ENCODE data around the gene PARD3. TPM values are rescaled to one million over a fixed set of nuclear protein-coding genes. Genes with fewer than 3 reads are reported as not detected.

PARD3 gene
- total RNA-seq, 1 donor from 2014 or later: 26.0 TPM

DNA sequence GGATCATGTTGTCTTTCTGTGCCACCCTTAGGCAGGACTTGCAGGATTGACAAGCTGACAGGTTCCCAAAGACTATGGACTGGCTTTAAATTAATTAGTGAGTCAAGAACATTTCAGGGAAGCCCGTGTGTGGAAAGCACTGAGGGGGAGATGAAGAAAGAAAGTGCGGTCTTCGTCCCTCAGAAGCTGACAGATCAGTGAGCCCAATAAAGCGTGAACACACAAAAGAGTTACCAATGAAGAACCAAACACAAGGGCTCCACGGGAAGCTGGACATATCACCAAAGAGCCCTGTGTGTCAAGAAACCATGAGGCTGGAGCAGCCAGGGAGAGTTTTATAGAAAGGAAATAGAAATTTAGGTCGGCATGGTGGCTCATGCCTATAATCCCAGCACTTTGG, 725.8 kb downstream of the PARD3 start:
- H3K27ac Mint-ChIP-seq (ENCODE audit: unreplicated experiment): no peak overlapping the region
- no peak for DNase-seq (ENCODE audit: low spot score)
- no peak overlapping the region for H3K4me3 Mint-ChIP-seq (ENCODE audit: unreplicated experiment)
- H3K4me1 Mint-ChIP-seq (ENCODE audit: low read depth): peaks cover 12% of the 10 kb centered on the region
- TF ChIP-seq, protein P1, sequence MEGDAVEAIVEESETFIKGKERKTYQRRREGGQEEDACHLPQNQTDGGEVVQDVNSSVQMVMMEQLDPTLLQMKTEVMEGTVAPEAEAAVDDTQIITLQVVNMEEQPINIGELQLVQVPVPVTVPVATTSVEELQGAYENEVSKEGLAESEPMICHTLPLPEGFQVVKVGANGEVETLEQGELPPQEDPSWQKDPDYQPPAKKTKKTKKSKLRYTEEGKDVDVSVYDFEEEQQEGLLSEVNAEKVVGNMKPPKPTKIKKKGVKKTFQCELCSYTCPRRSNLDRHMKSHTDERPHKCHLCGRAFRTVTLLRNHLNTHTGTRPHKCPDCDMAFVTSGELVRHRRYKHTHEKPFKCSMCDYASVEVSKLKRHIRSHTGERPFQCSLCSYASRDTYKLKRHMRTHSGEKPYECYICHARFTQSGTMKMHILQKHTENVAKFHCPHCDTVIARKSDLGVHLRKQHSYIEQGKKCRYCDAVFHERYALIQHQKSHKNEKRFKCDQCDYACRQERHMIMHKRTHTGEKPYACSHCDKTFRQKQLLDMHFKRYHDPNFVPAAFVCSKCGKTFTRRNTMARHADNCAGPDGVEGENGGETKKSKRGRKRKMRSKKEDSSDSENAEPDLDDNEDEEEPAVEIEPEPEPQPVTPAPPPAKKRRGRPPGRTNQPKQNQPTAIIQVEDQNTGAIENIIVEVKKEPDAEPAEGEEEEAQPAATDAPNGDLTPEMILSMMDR (IDR thresholded peaks at IDR 0.05): no peak
- H3K9me3 Mint-ChIP-seq (ENCODE audit: low read depth): peaks cover 2% of the 10 kb centered on the region
- no peaks in the 10 kb centered on the region for H3K36me3 Mint-ChIP-seq (ENCODE audit: low read depth)
- no peaks in the 10 kb centered on the region for H3K27me3 Mint-ChIP-seq (ENCODE audit: low read depth)

DNA sequence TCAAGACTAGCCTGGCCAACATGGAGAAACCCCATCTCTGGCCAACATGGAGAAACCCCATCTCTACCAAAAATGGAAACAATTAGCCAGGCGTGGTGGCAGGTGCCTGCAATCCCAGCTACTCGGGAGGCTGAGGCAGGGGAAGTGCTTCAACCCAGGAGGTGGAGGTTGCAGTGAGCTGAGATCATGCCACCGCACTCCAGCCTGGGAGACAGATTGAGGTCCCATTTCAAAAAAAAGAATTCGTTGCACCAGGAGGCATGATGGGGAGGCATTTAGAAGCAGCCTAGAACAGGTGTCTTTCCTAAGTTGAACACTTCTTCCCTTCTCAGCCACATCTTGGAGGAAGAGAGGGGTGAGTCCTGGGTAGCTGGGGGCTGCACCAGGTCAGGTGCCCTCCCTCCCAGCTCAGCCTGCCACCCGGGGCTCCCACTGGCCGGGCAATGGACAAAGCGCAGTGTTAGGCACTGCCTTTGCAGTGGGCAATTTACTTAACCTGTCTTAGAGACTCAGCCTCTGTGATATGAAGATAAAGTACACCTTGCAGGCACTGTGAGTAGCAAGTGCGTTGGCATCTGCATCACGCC, 726.8 kb downstream of the PARD3 start:
- Mint-ChIP-seq H3K27me3 (ENCODE audit: low read depth) (no peaks in the 10 kb centered on the region), H3K4me3 (ENCODE audit: unreplicated experiment) (no peak overlapping the region), H3K36me3 (ENCODE audit: low read depth) (peaks cover 4% of the 10 kb centered on the region), H3K9me3 (ENCODE audit: low read depth) (peaks cover 10% of the 10 kb centered on the region), H3K27ac (ENCODE audit: unreplicated experiment) (no peak overlapping the region), H3K4me1 (ENCODE audit: low read depth) (peaks cover 12% of the 10 kb centered on the region)
- TF ChIP-seq, protein P1 (IDR thresholded peaks at IDR 0.05): no peak
- no peak for DNase-seq (ENCODE audit: low spot score)

DNA sequence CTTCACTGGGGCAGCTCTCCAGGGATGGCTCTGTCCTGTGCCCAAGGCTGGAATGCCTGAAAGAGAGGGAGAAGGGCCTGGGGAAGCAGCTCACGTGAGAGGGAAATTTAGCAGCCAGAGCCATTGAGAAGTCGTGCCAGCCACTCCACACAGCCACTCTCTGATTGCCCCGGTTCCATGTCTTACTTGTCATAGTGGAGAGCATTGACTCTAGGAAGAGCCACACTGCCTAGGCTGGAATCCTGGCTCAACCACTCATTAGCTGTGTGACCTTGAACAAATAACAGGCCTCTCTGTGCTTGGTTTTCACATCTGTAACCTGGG, 728.0 kb downstream of the PARD3 start:
- no peaks in the 10 kb centered on the region for H3K27me3 Mint-ChIP-seq (ENCODE audit: low read depth)
- H3K4me3 Mint-ChIP-seq (ENCODE audit: unreplicated experiment): no peak overlapping the region
- H3K36me3 Mint-ChIP-seq (ENCODE audit: low read depth): peaks cover 4% of the 10 kb centered on the region
- TF ChIP-seq, protein P1 (IDR thresholded peaks at IDR 0.05): no peak
- H3K27ac Mint-ChIP-seq (ENCODE audit: unreplicated experiment): no peak overlapping the region
- no peak for DNase-seq (ENCODE audit: low spot score)
- peaks cover 13% of the 10 kb centered on the region for H3K9me3 Mint-ChIP-seq (ENCODE audit: low read depth)
- peaks cover 5% of the 10 kb centered on the region for H3K4me1 Mint-ChIP-seq (ENCODE audit: low read depth)

DNA sequence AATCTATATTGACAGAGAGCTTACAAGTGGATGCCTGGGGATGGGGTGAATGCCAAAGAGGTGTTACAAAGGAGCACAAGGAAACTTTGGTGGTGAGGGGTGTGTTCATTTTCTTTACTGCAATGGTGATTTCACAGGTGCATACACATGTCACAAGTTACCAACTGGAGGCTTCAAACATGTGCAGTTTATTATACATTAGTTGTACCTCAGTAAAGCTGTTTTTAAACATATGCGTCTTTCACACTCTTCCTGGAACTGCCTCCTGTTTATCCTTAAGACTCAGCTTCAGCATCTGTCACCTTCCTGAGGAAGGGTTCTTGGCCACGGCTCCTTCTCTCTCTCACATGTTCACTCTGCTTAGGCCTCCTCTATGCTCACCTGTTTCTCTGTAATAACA, 731.5 kb downstream of the PARD3 start:
- TF ChIP-seq, protein P1 (IDR thresholded peaks at IDR 0.05): no peak
- Mint-ChIP-seq H3K27ac (ENCODE audit: unreplicated experiment) (no peak overlapping the region), H3K4me3 (ENCODE audit: unreplicated experiment) (no peak overlapping the region), H3K9me3 (ENCODE audit: low read depth) (peaks cover 13% of the 10 kb centered on the region), H3K4me1 (ENCODE audit: low read depth) (no peaks in the 10 kb centered on the region), H3K27me3 (ENCODE audit: low read depth) (no peaks in the 10 kb centered on the region), H3K36me3 (ENCODE audit: low read depth) (peaks cover 4% of the 10 kb centered on the region)
- DNase-seq (ENCODE audit: low spot score): no peak

DNA sequence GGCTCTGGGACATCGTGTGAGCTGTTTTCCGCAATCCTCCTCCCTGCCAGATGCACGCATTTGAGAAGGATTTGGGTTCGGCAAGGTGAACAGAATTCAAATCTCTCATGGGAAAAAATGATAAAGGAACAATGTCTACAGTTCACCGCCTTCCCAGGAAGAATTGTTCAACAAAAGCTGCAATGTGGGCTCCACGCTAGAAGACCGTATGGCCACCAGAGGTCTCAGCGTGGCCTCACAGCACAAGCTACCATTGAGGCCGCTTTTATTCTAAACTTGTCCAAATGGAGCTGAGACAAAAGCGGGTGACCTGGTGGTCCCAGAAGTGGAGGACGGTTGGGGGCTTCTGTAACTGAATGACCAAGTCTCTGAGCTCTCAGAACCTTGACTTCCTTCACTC, 733.1 kb downstream of the PARD3 start:
- TF ChIP-seq, protein P1 (IDR thresholded peaks at IDR 0.05): peak; percentile 22
- DNase-seq (ENCODE audit: low spot score): no peak
- Mint-ChIP-seq H3K9me3 (ENCODE audit: low read depth) (peaks cover 13% of the 10 kb centered on the region), H3K4me3 (ENCODE audit: unreplicated experiment) (no peak overlapping the region), H3K36me3 (ENCODE audit: low read depth) (peaks cover 4% of the 10 kb centered on the region), H3K27me3 (ENCODE audit: low read depth) (no peaks in the 10 kb centered on the region), H3K27ac (ENCODE audit: unreplicated experiment) (no peak overlapping the region), H3K4me1 (ENCODE audit: low read depth) (no peaks in the 10 kb centered on the region)

All from chondrocyte (in vitro differentiated cells).